GM21390 (cell line): ENCODE results near the gene IL1RAP.

Experiments
- ATAC-seq: cut with Tn5 transposase; IDR thresholded peaks from one replicate; pipeline ENCODE4 v1.9.1; 2021; ENCODE audit not compliant: unreplicated experiment

The IL1RAP gene

GRCh38 chr3:190538288-190538687 lies 24.4 kb downstream of the IL1RAP start:
- no peak for ATAC-seq

DNA sequence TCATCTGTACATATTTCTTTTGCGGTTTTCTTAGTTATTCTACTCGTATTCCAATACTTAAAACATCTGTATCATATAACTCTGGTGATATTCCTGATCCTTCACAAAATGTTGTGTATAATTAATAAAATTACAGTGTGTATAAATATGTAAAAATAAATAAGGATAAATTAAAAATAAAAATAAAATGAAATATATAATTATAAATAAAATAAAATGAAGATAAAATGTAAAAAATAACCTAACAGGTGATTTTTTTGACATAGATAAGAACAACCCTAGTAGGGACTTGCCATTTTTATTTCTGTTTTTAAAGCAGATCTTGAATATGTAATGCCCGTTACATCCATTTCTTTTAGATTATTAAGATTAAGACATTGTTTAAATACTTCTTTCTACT lies 25.6 kb downstream of the IL1RAP start:
- ATAC-seq: no peak

DNA sequence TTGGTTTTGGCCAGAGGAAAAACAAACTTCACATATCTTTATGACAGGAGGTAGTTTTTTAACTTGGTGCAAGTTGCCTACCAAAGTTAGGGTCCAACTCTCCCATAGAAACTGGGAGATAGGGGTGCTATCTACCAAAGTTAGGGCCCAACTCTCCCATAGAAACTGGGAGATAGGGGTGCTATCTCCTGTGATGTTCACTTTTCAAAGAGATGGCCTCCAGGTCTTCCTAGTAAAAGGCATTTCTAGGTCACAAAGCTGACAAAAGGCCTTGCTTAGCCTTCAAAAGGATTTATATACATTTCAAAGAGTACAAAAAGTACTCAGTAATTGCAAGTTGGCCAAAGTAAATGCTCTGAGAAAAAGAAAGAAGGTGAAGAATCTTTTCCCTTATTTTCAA lies 27.1 kb downstream of the IL1RAP start:
- ATAC-seq: no peak

- ATAC-seq: no peak
These were observed 27.7 kb downstream of the IL1RAP start for GRCh38 chr3:190541560-190541959.

GRCh38 chr3:190542846-190543245 lies 29.0 kb downstream of the IL1RAP start:
- ATAC-seq: no peak

- ATAC-seq: no peak
These were observed 29.8 kb downstream of the IL1RAP start for GRCh38 chr3:190543671-190544070.

DNA sequence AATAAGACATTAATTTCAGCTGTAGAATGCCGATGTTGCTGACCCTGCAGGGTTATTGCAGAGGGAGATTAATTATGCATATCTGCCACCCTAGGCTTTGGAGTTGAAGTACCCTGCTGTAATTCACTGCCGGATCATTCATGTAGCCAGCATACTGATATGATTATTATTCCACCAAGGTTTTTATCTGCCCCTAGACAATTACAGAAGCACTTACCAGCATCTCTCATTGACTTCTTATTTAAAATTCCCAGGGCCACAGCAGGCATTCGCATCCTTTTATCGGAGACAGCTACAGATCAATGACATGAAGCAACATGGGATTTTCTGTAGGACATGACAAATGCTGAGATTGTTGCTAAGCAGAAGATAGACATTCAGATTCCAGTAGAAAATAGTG lies 31.3 kb downstream of the IL1RAP start:
- ATAC-seq: no peak

DNA sequence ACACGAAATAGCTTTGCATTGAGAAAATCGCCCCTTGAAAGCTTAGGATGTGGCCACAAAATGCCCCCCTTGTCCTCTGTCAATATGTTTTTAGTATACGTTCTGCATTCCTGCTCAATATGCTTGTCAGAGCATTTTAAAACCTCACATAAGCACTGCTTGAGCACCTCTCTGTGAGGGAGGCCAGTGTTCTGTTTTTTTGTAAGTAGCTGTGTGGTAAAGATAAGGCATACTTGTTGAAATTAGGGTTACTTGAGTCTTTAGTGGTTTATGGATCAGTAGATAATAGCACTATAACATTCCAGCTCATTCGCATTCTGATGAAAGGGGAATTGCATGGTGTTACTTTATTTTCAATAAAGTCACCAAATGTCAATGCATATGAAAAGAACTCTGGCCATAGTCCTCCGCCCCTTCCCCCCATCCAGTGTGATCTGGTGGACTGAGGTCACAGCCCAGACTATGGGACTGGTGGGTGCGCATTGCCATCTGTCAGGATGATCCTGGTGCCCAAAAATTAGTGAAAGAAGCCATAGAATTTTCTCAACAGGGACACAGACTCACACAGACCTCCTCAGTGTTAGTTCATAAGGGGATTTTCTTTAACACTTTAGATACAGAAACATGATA lies 33.1 kb downstream of the IL1RAP start:
- no peak for ATAC-seq

GRCh38 chr3:190548031-190548656 lies 34.3 kb downstream of the IL1RAP start:
- ATAC-seq: no peak

GRCh38 chr3:190552021-190552420 lies 38.1 kb downstream of the IL1RAP start:
- no peak for ATAC-seq

DNA sequence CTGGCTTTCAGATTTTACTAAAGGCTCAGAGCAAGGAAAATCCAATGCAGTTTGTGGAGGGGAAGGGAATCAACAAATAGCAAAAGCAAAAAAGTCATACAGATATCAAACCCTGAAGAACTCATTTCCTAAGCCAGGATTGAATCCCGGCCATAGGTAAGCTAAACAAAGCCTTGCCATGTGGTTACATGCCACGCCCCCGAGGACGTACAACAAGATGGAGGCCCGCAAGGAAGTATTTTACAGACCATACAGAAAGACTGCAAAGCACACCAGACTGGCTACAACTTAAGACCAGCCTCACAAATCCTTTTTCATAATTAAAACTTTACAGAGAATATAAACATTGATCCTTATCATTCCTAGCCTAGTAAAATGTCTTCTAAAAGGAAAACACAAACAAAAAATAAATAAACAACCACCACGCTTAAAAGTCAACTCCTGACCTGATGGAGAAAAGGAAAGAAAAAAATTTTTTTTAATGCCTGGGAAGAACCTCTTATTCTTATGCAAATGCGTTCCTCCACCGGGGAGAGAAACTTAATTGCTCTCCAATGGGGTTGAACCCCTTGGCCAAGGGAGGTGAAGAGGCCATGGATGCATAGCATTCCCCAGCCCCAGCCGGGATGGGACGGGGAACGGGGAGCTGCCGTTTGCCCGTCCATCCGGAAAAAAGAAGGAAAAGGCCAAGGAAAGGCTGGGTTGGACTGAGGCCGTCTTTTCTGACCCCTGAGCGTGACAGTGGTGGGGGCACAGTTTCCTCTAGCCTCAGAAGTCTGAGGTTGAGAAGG lies 39.3 kb downstream of the IL1RAP start:
- no peak for ATAC-seq

DNA sequence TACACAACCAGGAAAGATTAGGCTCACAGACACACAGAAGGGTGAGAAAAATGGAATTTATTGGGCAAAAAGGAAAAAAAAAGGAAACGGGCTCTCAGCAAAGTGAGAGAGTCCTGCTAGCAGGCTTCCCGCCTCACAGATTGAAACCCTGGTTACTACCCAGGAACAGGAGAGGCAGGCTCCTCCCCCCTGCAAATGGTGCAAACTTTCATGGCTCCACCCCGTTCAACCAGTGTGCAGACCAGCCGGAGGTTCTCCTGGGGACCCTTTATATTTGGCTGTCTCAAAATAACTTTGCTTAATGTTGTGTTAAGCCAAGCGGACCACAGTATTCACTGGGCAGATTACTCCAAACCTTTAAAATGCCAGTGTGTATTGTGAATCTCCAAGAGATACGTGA lies 40.3 kb downstream of the IL1RAP start:
- ATAC-seq: no peak

DNA sequence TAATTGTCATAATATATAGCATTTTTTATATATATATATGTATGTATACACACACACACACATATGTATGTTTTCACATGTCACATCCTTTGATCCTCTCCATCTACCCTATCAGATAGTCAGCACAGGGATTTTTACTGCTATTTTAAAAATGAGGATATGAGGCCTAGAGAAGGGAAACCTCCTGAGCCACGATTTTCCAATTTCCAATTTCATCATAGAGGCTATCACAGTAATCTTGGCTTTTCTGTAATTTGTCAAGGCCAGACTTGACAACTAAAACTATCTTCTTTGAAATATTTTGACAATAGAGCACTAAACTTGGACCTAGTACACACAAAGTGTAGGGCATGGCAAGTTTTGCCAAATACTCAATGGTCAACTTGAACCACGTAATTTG lies 42.5 kb downstream of the IL1RAP start:
- no peak for ATAC-seq

GRCh38 chr3:190557296-190557695 lies 43.4 kb downstream of the IL1RAP start:
- ATAC-seq: no peak

GRCh38 chr3:190558316-190558715 lies 44.4 kb downstream of the IL1RAP start:
- ATAC-seq: peak; percentile 45

DNA sequence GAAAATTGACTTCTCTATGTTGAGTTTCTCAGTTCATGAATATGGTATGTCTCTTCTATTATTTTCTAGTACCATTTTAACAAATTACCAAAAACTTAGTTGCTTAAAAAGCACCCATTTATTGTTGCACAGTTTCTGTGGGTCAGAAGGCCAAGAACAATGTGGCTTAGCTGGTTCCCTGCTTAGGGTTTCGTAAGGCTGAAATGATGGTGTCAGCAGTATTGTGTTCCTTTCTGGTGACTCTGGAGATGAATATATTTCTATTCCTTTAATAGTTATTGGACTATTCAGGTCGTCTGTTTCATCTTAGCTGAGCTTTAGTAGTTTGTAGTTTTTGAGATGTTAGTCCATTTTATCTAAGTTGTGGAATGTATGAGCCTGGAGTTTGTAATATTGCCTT lies 44.9 kb downstream of the IL1RAP start:
- no peak for ATAC-seq

GRCh38 chr3:190560013-190560895 lies 46.4 kb downstream of the IL1RAP start:
- no peak for ATAC-seq

- no peak for ATAC-seq
These were observed 49.1 kb downstream of the IL1RAP start for GRCh38 chr3:190562866-190563510.

DNA sequence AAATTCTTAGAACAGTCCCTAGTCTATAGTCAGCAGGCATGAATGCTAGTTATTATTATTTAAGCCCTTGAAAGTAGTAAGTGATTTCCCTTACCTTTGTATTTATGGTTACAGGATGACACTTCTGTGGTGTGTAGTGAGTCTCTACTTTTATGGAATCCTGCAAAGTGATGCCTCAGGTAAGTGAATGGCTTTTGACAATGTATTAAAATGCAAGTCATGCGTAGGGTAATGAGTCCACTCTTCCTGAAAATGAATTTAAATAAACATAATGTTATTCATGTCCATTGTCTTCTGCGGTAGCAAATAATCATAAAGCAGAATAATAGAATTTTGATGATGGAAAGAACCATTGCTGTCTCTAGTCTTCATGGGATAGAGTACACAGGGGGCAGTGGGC lies 50.3 kb downstream of the IL1RAP start:
- no peak for ATAC-seq

DNA sequence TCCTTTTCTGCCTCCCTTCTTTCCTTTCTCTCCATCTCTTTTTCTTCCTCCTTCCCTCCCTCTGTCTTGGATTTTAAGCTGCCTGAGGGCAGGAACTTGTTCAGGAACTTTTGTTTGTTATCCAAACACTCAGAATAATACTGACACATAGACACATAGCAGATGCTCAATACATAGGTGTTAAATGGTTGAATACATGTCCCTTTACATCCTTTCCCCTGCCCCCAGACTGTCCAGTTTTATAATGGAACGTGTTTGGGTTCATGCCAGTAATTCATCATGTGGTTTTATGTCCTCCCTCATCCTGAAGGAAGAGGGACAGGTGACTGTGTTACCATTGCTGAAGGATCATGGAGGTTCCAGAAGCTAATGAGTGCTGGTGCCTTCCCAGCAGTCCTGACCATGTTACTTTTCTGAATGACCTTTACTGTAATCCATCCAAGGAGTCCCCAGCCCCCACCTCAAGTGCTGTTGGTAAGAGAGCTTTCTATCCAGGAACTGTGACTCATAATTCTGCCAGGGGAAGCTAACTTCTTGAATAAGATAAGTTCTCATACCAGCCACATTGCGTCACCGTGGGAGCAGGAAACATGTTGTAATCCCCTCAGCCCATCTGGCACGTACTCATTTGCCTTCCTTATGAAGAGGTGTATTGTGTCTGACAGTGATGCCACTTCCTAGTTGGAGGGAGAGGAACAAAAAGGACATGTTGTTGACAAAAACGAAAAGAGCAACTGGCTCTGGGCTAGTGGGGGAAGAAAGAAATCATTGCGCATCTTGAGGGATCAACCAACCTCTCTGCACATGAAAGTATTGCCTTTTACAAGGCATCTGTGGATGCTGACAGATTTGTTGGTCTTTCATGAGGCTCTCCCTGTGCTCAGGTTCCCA lies 52.4 kb downstream of the IL1RAP start:
- no peak for ATAC-seq
